ENCODE results near the gene JAZF1.

The JAZF1 gene

DNA sequence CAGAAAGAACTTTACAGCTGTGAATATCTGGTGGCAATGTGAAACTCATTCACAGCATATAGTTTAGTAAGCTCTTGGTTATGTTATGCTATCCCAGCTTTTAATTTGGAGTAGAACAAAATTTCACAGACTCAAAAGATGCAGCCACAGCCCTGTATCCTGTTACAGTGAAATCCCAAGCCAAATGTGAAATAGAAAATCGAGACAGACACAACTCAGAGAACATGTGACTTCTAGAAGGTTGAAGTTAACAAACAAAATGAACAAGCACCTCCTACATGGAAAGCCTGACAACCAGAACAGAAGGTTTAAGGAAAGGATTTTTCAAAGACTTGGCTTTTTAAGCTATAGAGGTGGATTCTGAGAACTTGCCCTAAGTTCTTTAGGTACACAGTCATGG, 39.6 kb downstream of the JAZF1 start:
- H3K4me3 ChIP-seq (replicated peaks; ENCODE audit: insufficient read depth, low read length), result no peak overlapping the region
- DNase-seq (ENCODE audit: low read depth in 1 of 2, low spot score in 1 of 2), result no peak
- no peak overlapping the region for H3K27ac ChIP-seq (replicated peaks)
- no peaks in the 10 kb centered on the region for H3K27me3 ChIP-seq (ENCODE audit: insufficient read depth, poor library complexity, severe bottlenecking)
- no peak for TF ChIP-seq SPI1 (IDR thresholded peaks at IDR 0.05; ENCODE audit: borderline replicate concordance, low read depth)
- no peak for TF ChIP-seq GABPA (IDR thresholded peaks at IDR 0.05; ENCODE audit: low read depth)
- TF ChIP-seq, protein P1, sequence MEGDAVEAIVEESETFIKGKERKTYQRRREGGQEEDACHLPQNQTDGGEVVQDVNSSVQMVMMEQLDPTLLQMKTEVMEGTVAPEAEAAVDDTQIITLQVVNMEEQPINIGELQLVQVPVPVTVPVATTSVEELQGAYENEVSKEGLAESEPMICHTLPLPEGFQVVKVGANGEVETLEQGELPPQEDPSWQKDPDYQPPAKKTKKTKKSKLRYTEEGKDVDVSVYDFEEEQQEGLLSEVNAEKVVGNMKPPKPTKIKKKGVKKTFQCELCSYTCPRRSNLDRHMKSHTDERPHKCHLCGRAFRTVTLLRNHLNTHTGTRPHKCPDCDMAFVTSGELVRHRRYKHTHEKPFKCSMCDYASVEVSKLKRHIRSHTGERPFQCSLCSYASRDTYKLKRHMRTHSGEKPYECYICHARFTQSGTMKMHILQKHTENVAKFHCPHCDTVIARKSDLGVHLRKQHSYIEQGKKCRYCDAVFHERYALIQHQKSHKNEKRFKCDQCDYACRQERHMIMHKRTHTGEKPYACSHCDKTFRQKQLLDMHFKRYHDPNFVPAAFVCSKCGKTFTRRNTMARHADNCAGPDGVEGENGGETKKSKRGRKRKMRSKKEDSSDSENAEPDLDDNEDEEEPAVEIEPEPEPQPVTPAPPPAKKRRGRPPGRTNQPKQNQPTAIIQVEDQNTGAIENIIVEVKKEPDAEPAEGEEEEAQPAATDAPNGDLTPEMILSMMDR (IDR thresholded peaks at IDR 0.05; ENCODE audit: insufficient read depth, low read length), result no peak
- TF ChIP-seq, protein P2, sequence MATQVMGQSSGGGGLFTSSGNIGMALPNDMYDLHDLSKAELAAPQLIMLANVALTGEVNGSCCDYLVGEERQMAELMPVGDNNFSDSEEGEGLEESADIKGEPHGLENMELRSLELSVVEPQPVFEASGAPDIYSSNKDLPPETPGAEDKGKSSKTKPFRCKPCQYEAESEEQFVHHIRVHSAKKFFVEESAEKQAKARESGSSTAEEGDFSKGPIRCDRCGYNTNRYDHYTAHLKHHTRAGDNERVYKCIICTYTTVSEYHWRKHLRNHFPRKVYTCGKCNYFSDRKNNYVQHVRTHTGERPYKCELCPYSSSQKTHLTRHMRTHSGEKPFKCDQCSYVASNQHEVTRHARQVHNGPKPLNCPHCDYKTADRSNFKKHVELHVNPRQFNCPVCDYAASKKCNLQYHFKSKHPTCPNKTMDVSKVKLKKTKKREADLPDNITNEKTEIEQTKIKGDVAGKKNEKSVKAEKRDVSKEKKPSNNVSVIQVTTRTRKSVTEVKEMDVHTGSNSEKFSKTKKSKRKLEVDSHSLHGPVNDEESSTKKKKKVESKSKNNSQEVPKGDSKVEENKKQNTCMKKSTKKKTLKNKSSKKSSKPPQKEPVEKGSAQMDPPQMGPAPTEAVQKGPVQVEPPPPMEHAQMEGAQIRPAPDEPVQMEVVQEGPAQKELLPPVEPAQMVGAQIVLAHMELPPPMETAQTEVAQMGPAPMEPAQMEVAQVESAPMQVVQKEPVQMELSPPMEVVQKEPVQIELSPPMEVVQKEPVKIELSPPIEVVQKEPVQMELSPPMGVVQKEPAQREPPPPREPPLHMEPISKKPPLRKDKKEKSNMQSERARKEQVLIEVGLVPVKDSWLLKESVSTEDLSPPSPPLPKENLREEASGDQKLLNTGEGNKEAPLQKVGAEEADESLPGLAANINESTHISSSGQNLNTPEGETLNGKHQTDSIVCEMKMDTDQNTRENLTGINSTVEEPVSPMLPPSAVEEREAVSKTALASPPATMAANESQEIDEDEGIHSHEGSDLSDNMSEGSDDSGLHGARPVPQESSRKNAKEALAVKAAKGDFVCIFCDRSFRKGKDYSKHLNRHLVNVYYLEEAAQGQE (IDR thresholded peaks at IDR 0.05; ENCODE audit: insufficient replicate concordance, low read depth), result no peak
- no peak for TF ChIP-seq POLR2AphosphoS5 (IDR thresholded peaks at IDR 0.05; ENCODE audit: low read depth)

DNA sequence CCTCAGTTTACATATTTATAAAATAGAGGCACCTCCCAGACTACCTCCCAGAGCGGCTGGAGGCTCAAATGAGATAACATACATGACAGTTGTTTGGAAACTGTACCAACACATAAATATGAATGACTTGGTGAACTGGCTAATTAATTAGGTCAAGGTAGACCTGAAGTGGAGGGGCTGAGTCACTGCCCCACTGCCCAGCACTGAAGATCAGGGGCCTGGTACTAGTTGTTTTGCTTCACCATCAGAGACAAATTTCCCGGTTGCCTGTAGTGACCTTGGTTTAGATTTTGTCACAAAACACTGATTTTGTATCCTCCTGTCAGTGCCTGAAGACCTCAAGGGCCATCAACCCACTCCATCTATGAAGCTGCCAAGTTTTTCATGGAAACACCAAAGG, 41.8 kb downstream of the JAZF1 start:
- no peak overlapping the region for H3K4me3 ChIP-seq (replicated peaks; ENCODE audit: insufficient read depth, low read length)
- no peak for DNase-seq (ENCODE audit: low read depth in 1 of 2, low spot score in 1 of 2)
- H3K27me3 ChIP-seq (ENCODE audit: insufficient read depth, poor library complexity, severe bottlenecking), result no peaks in the 10 kb centered on the region
- TF ChIP-seq SPI1 (IDR thresholded peaks at IDR 0.05; ENCODE audit: borderline replicate concordance, low read depth) (no peak), POLR2AphosphoS5 (IDR thresholded peaks at IDR 0.05; ENCODE audit: low read depth) (no peak), GABPA (IDR thresholded peaks at IDR 0.05; ENCODE audit: low read depth) (no peak)
- TF ChIP-seq, protein P1 (IDR thresholded peaks at IDR 0.05; ENCODE audit: insufficient read depth, low read length), result no peak
- TF ChIP-seq, protein P2 (IDR thresholded peaks at IDR 0.05; ENCODE audit: insufficient replicate concordance, low read depth), result no peak
- H3K27ac ChIP-seq (replicated peaks), result no peak overlapping the region

DNA sequence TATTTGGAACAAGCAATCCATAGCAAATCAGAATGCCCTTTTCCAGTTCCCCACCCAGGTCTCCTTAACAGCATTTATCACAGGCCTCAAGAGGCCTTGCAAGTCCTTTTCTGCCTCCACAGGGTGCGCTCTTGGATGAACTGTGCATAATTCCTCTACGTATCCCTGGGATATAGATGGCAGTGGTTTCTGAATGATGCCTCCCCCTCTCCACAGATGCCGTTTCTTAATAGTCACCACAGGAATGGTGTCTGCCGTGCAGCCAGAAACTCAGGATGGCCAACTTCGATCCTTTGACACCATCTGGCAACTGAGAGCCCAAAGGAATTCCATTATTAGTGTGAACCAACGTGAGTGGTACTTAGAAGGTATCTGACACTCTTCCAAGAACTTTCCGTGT, 43.1 kb downstream of the JAZF1 start:
- H3K27ac ChIP-seq (replicated peaks), result no peak overlapping the region
- no peak for DNase-seq (ENCODE audit: low read depth in 1 of 2, low spot score in 1 of 2)
- H3K27me3 ChIP-seq (ENCODE audit: insufficient read depth, poor library complexity, severe bottlenecking), result no peaks in the 10 kb centered on the region
- TF ChIP-seq, protein P1 (IDR thresholded peaks at IDR 0.05; ENCODE audit: insufficient read depth, low read length), result no peak
- H3K4me3 ChIP-seq (replicated peaks; ENCODE audit: insufficient read depth, low read length), result no peak overlapping the region

DNA sequence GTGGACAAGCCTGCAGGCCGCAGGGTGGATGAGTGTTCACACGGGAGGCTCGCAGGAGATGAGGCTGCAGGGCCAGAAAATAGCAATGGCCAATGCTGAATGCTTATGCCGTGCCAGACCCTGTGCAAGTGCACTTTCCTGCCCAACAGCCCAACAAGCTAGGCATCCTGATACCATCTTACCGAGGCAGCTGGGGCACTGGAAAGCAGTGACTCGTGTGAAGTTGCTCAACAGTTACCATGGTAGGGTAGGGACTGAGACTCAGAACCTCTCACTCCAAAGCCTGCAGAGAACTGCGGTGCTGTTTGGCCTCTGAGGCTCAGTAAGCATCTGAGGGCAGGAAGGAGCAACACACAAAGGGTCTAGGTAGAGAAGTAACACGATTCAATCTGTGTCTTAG, 43.7 kb downstream of the JAZF1 start:
- Histone ChIP-seq H3K27me3 (ENCODE audit: insufficient read depth, poor library complexity, severe bottlenecking) (no peaks in the 10 kb centered on the region), H3K4me3 (replicated peaks; ENCODE audit: insufficient read depth, low read length) (no peak overlapping the region), H3K27ac (replicated peaks) (no peak overlapping the region)
- no peak for DNase-seq (ENCODE audit: low read depth in 1 of 2, low spot score in 1 of 2)
- TF ChIP-seq POLR2AphosphoS5 (IDR thresholded peaks at IDR 0.05; ENCODE audit: low read depth) (no peak), SPI1 (IDR thresholded peaks at IDR 0.05; ENCODE audit: borderline replicate concordance, low read depth) (no peak), GABPA (IDR thresholded peaks at IDR 0.05; ENCODE audit: low read depth) (no peak)
- TF ChIP-seq, protein P2 (IDR thresholded peaks at IDR 0.05; ENCODE audit: insufficient replicate concordance, low read depth), result no peak
- TF ChIP-seq, protein P1 (IDR thresholded peaks at IDR 0.05; ENCODE audit: insufficient read depth, low read length), result no peak

All from HL-60 (cell line).